Dedifferentiated amniotic fluid mesenchymal stem cell (primary cell): ENCODE data around the gene GEMIN4.
"Not testable (repeated sequence)": the region's sequence is repeated elsewhere in the genome, so short reads cannot be mapped to it uniquely, and the experiment has no call there.

Source experiments
- DNase-seq: peaks from one replicate; pipeline ENCODE4 v3.0.0-alpha.2; 2016; ENCODE audit errors: extremely low spot score

The GEMIN4 gene

GRCh38 chr17:703081-703875 is 48.8 kb downstream of the GEMIN4 start:
- DNase-seq, result no peak

GRCh38 chr17:700504-701094 is 51.5 kb downstream of the GEMIN4 start:
- no peak for DNase-seq

GRCh38 chr17:699345-699744 is 52.7 kb downstream of the GEMIN4 start:
- no peak for DNase-seq

GRCh38 chr17:698096-698495 is 54.0 kb downstream of the GEMIN4 start:
- not testable (repeated sequence) for DNase-seq

GRCh38 chr17:697682-698081 is 54.4 kb downstream of the GEMIN4 start:
- DNase-seq, result no peak

GRCh38 chr17:696369-696768 is 55.7 kb downstream of the GEMIN4 start:
- DNase-seq, result no peak
